Gastrocnemius medialis (tissue), 4 donors: ENCODE measurements around the gene NCAPG2.

Source experiments
- POLR2A ChIP-seq, 2 donors: fragments of 450-650 bp; IDR thresholded peaks; one replicate each; pipeline ENCODE4 v1.6.1; 2017; ENCODE audit warnings: antibody characterized with exemption in 2 of 2, mild to moderate bottlenecking in 2 of 2, moderate library complexity in 2 of 2
- TF ChIP-seq, protein P1 (sequence below), 5 experiments: fragments of 450-650 bp in 3 of 5; fragments of 200-600 bp in 2 of 5; sonication (generic) in 2 of 5; IDR thresholded peaks in 4 of 5; conservative IDR thresholded peaks in 1 of 5; 1 replicate in 4 of 5; 2 replicates in 1 of 5; pipeline ENCODE4 v1.5.1; 2016 to 2019; ENCODE audit warnings: antibody characterized with exemption in 5 of 5, mild to moderate bottlenecking in 3 of 5, moderate library complexity in 3 of 5

DNA sequence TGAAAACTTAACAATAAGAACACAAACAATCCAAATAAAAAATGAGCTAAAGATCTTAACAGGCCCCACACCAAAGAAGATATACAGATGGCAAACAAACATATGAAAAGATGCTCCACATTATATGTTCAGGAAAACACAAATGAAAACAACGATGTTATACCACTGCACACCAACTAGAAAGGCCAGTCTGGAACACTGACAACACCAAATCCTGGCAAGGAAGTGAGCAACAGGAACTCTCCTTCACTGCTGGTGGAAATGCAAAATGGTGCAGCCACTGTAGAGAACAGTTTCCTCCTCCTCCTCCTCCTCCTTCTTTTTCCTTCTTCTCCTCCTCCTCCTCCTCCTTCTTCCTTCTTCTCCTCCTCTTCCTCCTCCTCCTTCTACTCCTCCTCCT is 12.2 kb upstream of the NCAPG2 start:
- TF ChIP-seq, protein P1, sequence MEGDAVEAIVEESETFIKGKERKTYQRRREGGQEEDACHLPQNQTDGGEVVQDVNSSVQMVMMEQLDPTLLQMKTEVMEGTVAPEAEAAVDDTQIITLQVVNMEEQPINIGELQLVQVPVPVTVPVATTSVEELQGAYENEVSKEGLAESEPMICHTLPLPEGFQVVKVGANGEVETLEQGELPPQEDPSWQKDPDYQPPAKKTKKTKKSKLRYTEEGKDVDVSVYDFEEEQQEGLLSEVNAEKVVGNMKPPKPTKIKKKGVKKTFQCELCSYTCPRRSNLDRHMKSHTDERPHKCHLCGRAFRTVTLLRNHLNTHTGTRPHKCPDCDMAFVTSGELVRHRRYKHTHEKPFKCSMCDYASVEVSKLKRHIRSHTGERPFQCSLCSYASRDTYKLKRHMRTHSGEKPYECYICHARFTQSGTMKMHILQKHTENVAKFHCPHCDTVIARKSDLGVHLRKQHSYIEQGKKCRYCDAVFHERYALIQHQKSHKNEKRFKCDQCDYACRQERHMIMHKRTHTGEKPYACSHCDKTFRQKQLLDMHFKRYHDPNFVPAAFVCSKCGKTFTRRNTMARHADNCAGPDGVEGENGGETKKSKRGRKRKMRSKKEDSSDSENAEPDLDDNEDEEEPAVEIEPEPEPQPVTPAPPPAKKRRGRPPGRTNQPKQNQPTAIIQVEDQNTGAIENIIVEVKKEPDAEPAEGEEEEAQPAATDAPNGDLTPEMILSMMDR (IDR thresholded peaks at IDR 0.05 in 4 of 5, conservative IDR thresholded peaks at IDR 0.05 in 1 of 5): no peak
- no peak for TF ChIP-seq POLR2A (IDR thresholded peaks at IDR 0.05)
